HCT116 (cell line): ENCODE data around the gene FER. TPM values are rescaled to one million over a fixed set of nuclear protein-coding genes. Genes with fewer than 3 reads are reported as not detected.

Experiments used
- ATAC-seq: fragments of 200-7000 bp; cut with Tn5 transposase; 2 replicates; pipeline ENCODE4 v1.9.1; 2020; ENCODE audit warnings: mild to moderate bottlenecking, moderate library complexity
- BruUV-seq: library from RNA; stranded (reverse); fragments of 400-500 nt; replicated peaks from 2 replicates; lab custom pipeline; 2021; lab: Mats Ljungman, UMichigan
- CTCF ChIA-PET: fragments of 300-600 bp; sonication (Branson Sonifier 250); formaldehyde crosslinking; loops from one replicate; lab custom pipeline; 2021; ENCODE audit warnings: antibody characterized with exemption; lab: Charles Lee
- POLR2A ChIA-PET: fragments of 300-600, 350-600 bp; sonication (Branson Sonifier 250); formaldehyde crosslinking; loops from one replicate; lab custom pipeline; 2021; ENCODE audit warnings: antibody characterized with exemption; lab: Charles Lee
- RAD21 ChIA-PET, 2 experiments: fragments of 300-600 bp; sonication (Branson Sonifier 250); formaldehyde crosslinking; loops; one replicate each; lab custom pipeline; 2023; ENCODE audit warnings: low total read pairs in 2 of 2; ENCODE audit not compliant: uncharacterized antibody in 2 of 2, unreplicated experiment in 2 of 2, low non-redundant PET in 1 of 2; lab: Charles Lee
- DNase-seq: peaks from one replicate; pipeline ENCODE4 v3.0.0-alpha.2; 2010; ENCODE audit warnings: low read depth, low spot score
- H2AFZ ChIP-seq: fragments of 200-600 bp; shearing (Covaris generic), sonication (generic); 2 replicates; pipeline ENCODE4 v1.6.1; 2017; ENCODE audit warnings: low read depth, mixed run types, mixed read lengths, antibody characterized with exemption, low read length; ENCODE audit not compliant: poor library complexity, severe bottlenecking
- H3K27ac ChIP-seq: 2 replicates; pipeline ENCODE4 v1.5.1; 2012; ENCODE audit warnings: low read depth, low read length
- H3K27me3 ChIP-seq: fragments of 200-600 bp; sonication (generic); 2 replicates; pipeline ENCODE4 v1.6.1; 2016; ENCODE audit warnings: mixed run types, low read length, mixed read lengths; ENCODE audit not compliant: insufficient read depth
- H3K36me3 ChIP-seq, 2 experiments: fragments of 200-500 bp in 1 of 2; fragments of 200-600 bp in 1 of 2; sonication (Bioruptor generic) in 1 of 2; sonication (generic) in 1 of 2; 2 replicates each; pipeline versions ENCODE4 v1.5.1 to v1.6.1; 2014 to 2016; ENCODE audit warnings: low read length in 2 of 2, inconsistent platforms in 1 of 2, mixed read lengths in 1 of 2, mixed run types in 1 of 2; ENCODE audit not compliant: insufficient read depth in 2 of 2, control insufficient read depth in 1 of 2
- H3K4me1 ChIP-seq, 2 experiments: fragments of 200-600 bp in 1 of 2; sonication (generic) in 1 of 2; 2 replicates each; pipeline versions ENCODE4 v1.5.1 to v1.6.1; 2012 to 2017; ENCODE audit warnings: low read length in 2 of 2, inconsistent platforms in 1 of 2, mild to moderate bottlenecking in 1 of 2, mixed read lengths in 1 of 2, mixed run types in 1 of 2, moderate library complexity in 1 of 2; ENCODE audit not compliant: insufficient read depth in 2 of 2, control insufficient read depth in 1 of 2
- H3K4me2 ChIP-seq: fragments of 200-600 bp; sonication (generic); 2 replicates; pipeline ENCODE4 v1.6.1; 2017; ENCODE audit warnings: mixed run types, low read length, mixed read lengths
- H3K4me3 ChIP-seq, 2 experiments: fragments of 200-600 bp in 1 of 2; sonication (generic) in 1 of 2; replicated peaks in 1 of 2; 2 replicates each; pipeline ENCODE4 v1.5.1; 2011 to 2016; ENCODE audit warnings: low read length in 2 of 2, control low read depth in 1 of 2, low read depth in 1 of 2, mild to moderate bottlenecking in 1 of 2, mixed read lengths in 1 of 2, mixed run types in 1 of 2
- H3K79me2 ChIP-seq: fragments of 200-600 bp; sonication (generic); 2 replicates; pipeline ENCODE4 v1.6.1; 2017; ENCODE audit warnings: mild to moderate bottlenecking, mixed run types, low read length, moderate library complexity, mixed read lengths; ENCODE audit not compliant: insufficient read depth
- H3K9ac ChIP-seq: fragments of 200-600 bp; sonication (generic); 2 replicates; pipeline ENCODE4 v1.6.1; 2016; ENCODE audit warnings: low read length, mixed read lengths
- H3K9me2 ChIP-seq: fragments of 200-600 bp; sonication (generic), shearing (Covaris generic); 2 replicates; pipeline ENCODE4 v1.6.1; 2017; ENCODE audit warnings: mixed run types, mild to moderate bottlenecking, moderate library complexity; ENCODE audit not compliant: insufficient read depth
- H3K9me3 ChIP-seq, 2 experiments: fragments of 200-500 bp in 1 of 2; fragments of 200-600 bp in 1 of 2; sonication (Bioruptor generic) in 1 of 2; sonication (generic) in 1 of 2; 2 replicates each; pipeline ENCODE4 v1.6.1; 2014 to 2017; ENCODE audit warnings: low read length in 2 of 2, mixed read lengths in 2 of 2, inconsistent platforms in 1 of 2, low read depth in 1 of 2, mild to moderate bottlenecking in 1 of 2, mixed run types in 1 of 2, moderate library complexity in 1 of 2; ENCODE audit not compliant: control insufficient read depth in 1 of 2, insufficient read depth in 1 of 2
- H4K20me1 ChIP-seq: fragments of 200-600 bp; sonication (generic), shearing (Covaris generic); 2 replicates; pipeline ENCODE4 v1.6.1; 2017; ENCODE audit warnings: mixed run types, mild to moderate bottlenecking, moderate library complexity; ENCODE audit not compliant: insufficient read depth
- CEBPB ChIP-seq: IDR thresholded peaks from 2 replicates; pipeline ENCODE4 v1.6.1; 2012; ENCODE audit warnings: low read depth
- EGR1 ChIP-seq: IDR thresholded peaks from 2 replicates; pipeline ENCODE4 v1.6.1; 2012; ENCODE audit warnings: low read depth
- EZH2phosphoT487 ChIP-seq: fragments of 200-600 bp; IDR thresholded peaks from 2 replicates; pipeline ENCODE4 v1.6.1; 2018; ENCODE audit warnings: antibody characterized with exemption, borderline replicate concordance
- FOSL1 ChIP-seq: IDR thresholded peaks from 2 replicates; pipeline ENCODE4 v1.6.1; 2012; ENCODE audit warnings: low read depth
- POLR2A ChIP-seq: IDR thresholded peaks from 2 replicates; pipeline ENCODE4 v1.7.0; 2011; ENCODE audit warnings: borderline replicate concordance; ENCODE audit not compliant: insufficient read depth, insufficient read length; ENCODE audit errors: extremely low read depth
- POLR2AphosphoS5 ChIP-seq: IDR thresholded peaks from 2 replicates; pipeline ENCODE4 v1.6.1; 2011; ENCODE audit warnings: mild to moderate bottlenecking, low read depth, low read length, moderate library complexity
- RAD21 ChIP-seq: IDR thresholded peaks from 2 replicates; pipeline ENCODE4 v1.6.1; 2012; ENCODE audit warnings: low read depth, mild to moderate bottlenecking
- SP1 ChIP-seq: IDR thresholded peaks from 2 replicates; pipeline ENCODE4 v1.6.1; 2012; ENCODE audit warnings: low read depth
- SRF ChIP-seq: IDR thresholded peaks from 2 replicates; pipeline ENCODE4 v1.6.1; 2012; ENCODE audit warnings: low read depth
- TCF7L2 ChIP-seq: IDR thresholded peaks from 2 replicates; pipeline ENCODE4 v1.7.0; 2011; ENCODE audit warnings: borderline replicate concordance, inconsistent platforms; ENCODE audit not compliant: insufficient read depth, insufficient read length; ENCODE audit errors: extremely low read depth
- YY1 ChIP-seq: IDR thresholded peaks from 2 replicates; pipeline ENCODE4 v1.6.1; 2011; ENCODE audit warnings: low read length, low read depth, moderate library complexity, mild to moderate bottlenecking; ENCODE audit not compliant: insufficient replicate concordance; ENCODE audit errors: extremely low read depth
- ZFX ChIP-seq: fragments of 450-650 bp; IDR thresholded peaks from 2 replicates; pipeline ENCODE4 v1.6.1; 2017
- ZNF274 ChIP-seq: fragments of 200-500 bp; sonication (Bioruptor generic); IDR thresholded peaks from 2 replicates; pipeline ENCODE4 v1.6.1; 2014; ENCODE audit warnings: mild to moderate bottlenecking, low read depth, low read length, inconsistent platforms
- intact Hi-C: fragments of 100-400 bp; cut with micrococcal nuclease; formaldehyde crosslinking; loops from 2 replicates; pipeline ENCODE4 v1.10.0; 2022
- total RNA-seq: library from RNA; stranded (reverse); gene quantifications from one replicate; pipeline ENCODE4 v1.2.1, GENCODE V29; 2021; ENCODE audit not compliant: unreplicated experiment
- TF ChIP-seq, protein P1 (sequence below): IDR thresholded peaks from 2 replicates; pipeline ENCODE4 v1.6.1; 2012
- TF ChIP-seq, protein P2 (sequence below): IDR thresholded peaks from 2 replicates; pipeline ENCODE4 v1.6.1; 2012
- TF ChIP-seq, protein P3 (sequence below), 3 experiments: fragments of 200-600 bp in 1 of 3; sonication (generic) in 1 of 3; IDR thresholded peaks in 2 of 3; conservative IDR thresholded peaks in 1 of 3; 2 replicates each; pipeline ENCODE4 v1.5.1; 2012 to 2017; ENCODE audit warnings: low read depth in 2 of 3, low read length in 2 of 3, antibody characterized with exemption in 1 of 3, borderline replicate concordance in 1 of 3, control low read depth in 1 of 3, mild to moderate bottlenecking in 1 of 3, mixed read lengths in 1 of 3, mixed run types in 1 of 3, moderate library complexity in 1 of 3; ENCODE audit not compliant: insufficient read depth in 1 of 3

The FER gene
- total RNA-seq, 1 experiment from 2014 or later: 32.0 TPM

DNA sequence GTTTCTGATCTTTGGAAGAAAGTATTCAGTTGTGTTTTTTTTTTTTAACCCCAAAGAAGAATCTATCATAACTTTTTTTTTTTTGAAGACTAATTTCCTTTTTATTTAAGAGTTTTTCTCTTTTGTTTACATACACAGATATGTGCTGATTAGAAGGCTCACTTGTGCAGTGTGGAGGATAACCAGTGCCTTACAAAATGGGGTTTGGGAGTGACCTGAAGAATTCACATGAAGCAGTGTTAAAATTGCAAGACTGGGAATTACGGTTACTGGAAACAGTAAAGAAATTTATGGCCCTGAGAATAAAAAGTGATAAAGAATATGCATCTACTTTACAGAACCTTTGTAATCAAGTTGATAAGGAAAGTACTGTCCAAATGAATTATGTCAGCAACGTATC lies 50.3 kb downstream of the FER start:
- Histone ChIP-seq H3K27me3 (no peaks in the 10 kb centered on the region), H3K36me3 (no peaks in the 10 kb centered on the region), H3K9ac (no peak overlapping the region), H3K79me2 (no peaks in the 10 kb centered on the region), H3K4me2 (no peak overlapping the region), H2AFZ (no peak overlapping the region), H3K9me3 (peaks cover 0 to 4% of the 10 kb centered on the region in 2 experiments; a peak in 1 of 4 replicates), H3K4me1 (peaks cover 19 to 46% of the 10 kb centered on the region in 2 experiments), H3K27ac (no peak overlapping the region), H3K9me2 (no peaks in the 10 kb centered on the region), H3K4me3 (no peak overlapping the region), H4K20me1 (no peaks in the 10 kb centered on the region)
- no peak for ATAC-seq
- POLR2A ChIA-PET: no interaction called here
- no peak for TF ChIP-seq CEBPB
- no peak for TF ChIP-seq YY1
- no peak for TF ChIP-seq RAD21
- TF ChIP-seq ZFX: no peak
- no peak for TF ChIP-seq EZH2phosphoT487
- TF ChIP-seq FOSL1: no peak
- TF ChIP-seq SP1: no peak
- no peak for TF ChIP-seq POLR2A
- TF ChIP-seq, protein P1, sequence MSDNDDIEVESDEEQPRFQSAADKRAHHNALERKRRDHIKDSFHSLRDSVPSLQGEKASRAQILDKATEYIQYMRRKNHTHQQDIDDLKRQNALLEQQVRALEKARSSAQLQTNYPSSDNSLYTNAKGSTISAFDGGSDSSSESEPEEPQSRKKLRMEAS: no peak
- TF ChIP-seq, protein P2, sequence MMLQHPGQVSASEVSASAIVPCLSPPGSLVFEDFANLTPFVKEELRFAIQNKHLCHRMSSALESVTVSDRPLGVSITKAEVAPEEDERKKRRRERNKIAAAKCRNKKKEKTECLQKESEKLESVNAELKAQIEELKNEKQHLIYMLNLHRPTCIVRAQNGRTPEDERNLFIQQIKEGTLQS: no peak
- TF ChIP-seq EGR1: no peak
- TF ChIP-seq TCF7L2: no peak
- TF ChIP-seq, protein P3, sequence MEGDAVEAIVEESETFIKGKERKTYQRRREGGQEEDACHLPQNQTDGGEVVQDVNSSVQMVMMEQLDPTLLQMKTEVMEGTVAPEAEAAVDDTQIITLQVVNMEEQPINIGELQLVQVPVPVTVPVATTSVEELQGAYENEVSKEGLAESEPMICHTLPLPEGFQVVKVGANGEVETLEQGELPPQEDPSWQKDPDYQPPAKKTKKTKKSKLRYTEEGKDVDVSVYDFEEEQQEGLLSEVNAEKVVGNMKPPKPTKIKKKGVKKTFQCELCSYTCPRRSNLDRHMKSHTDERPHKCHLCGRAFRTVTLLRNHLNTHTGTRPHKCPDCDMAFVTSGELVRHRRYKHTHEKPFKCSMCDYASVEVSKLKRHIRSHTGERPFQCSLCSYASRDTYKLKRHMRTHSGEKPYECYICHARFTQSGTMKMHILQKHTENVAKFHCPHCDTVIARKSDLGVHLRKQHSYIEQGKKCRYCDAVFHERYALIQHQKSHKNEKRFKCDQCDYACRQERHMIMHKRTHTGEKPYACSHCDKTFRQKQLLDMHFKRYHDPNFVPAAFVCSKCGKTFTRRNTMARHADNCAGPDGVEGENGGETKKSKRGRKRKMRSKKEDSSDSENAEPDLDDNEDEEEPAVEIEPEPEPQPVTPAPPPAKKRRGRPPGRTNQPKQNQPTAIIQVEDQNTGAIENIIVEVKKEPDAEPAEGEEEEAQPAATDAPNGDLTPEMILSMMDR (IDR thresholded peaks at IDR 0.05 in 2 of 3, conservative IDR thresholded peaks at IDR 0.05 in 1 of 3; ENCODE audit: borderline replicate concordance in 1 of 3, insufficient read depth in 1 of 3, low read depth in 2 of 3, low read length in 2 of 3): no peak
- no peak for TF ChIP-seq SRF
- no peak for TF ChIP-seq ZNF274
- TF ChIP-seq POLR2AphosphoS5: no peak
- no peak for DNase-seq
- intact Hi-C loops: no loop called here
- no TSS peak for BruUV-seq
- RAD21 ChIA-PET: no interaction called here
- CTCF ChIA-PET: no interaction called here
